CD4-positive, CD25-positive, alpha-beta regulatory T cell (primary cell): ENCODE results near the gene ZNF414. TPM values are rescaled to one million over a fixed set of nuclear protein-coding genes. Genes with fewer than 3 reads are reported as not detected.

Experiments used
- ATAC-seq, 2 donors: fragments of 150-1000 bp; cut with Tn5 transposase; one replicate each; pipeline ENCODE4 v1.10.0; 2021; ENCODE audit warnings: low read depth in 2 of 2, moderate number of reproducible peaks in 2 of 2, moderate library complexity in 1 of 2
- DNase-seq, 3 donors: peaks; one replicate each; pipeline versions ENCODE4 v3.0.0 to v3.0.0-alpha.2; 2012 to 2022; ENCODE audit warnings: mixed read lengths in 1 of 3
- H3K27ac ChIP-seq: one replicate; pipeline ENCODE4 v1.7.0; 2013; ENCODE audit warnings: mild to moderate bottlenecking, low read length; ENCODE audit not compliant: insufficient read depth, poor library complexity, severe bottlenecking
- H3K27me3 ChIP-seq: one replicate; pipeline ENCODE4 v1.7.0; 2013; ENCODE audit warnings: low read length; ENCODE audit not compliant: control insufficient read depth, insufficient read depth
- H3K36me3 ChIP-seq: one replicate; pipeline ENCODE4 v1.7.0; 2013; ENCODE audit warnings: mild to moderate bottlenecking, low read length, moderate library complexity; ENCODE audit not compliant: control insufficient read depth, insufficient read depth
- H3K4me1 ChIP-seq: 2 replicates; pipeline ENCODE4 v1.7.0; 2013; ENCODE audit warnings: mild to moderate bottlenecking, low read length; ENCODE audit not compliant: insufficient read depth, control insufficient read depth, poor library complexity, severe bottlenecking
- H3K4me3 ChIP-seq: one replicate; pipeline ENCODE4 v1.7.0; 2013; ENCODE audit warnings: low read depth, mild to moderate bottlenecking, low read length, moderate library complexity
- H3K9me3 ChIP-seq, 2 experiments: 1 replicate in 1 of 2; 2 replicates in 1 of 2; pipeline ENCODE4 v1.7.0; 2013; ENCODE audit warnings: low read length in 2 of 2, mild to moderate bottlenecking in 1 of 2, moderate library complexity in 1 of 2; ENCODE audit not compliant: control insufficient read depth in 2 of 2
- H3K27ac Mint-ChIP-seq, 3 donors: one replicate each; pipeline ENCODE4 v1.8.0; 2020 to 2022; ENCODE audit warnings: mild to moderate bottlenecking in 3 of 3, mixed read lengths in 3 of 3, moderate library complexity in 2 of 3
- H3K27me3 Mint-ChIP-seq: one replicate; pipeline ENCODE4 v1.8.0; 2022; ENCODE audit warnings: mild to moderate bottlenecking, mixed read lengths
- H3K36me3 Mint-ChIP-seq: one replicate; pipeline ENCODE4 v1.8.0; 2020; ENCODE audit warnings: mixed read lengths
- H3K4me1 Mint-ChIP-seq, 4 donors: one replicate each; pipeline ENCODE4 v1.8.0; 2020 to 2022; ENCODE audit warnings: mixed read lengths in 4 of 4, mild to moderate bottlenecking in 1 of 4
- H3K4me3 Mint-ChIP-seq, 4 donors: one replicate each; pipeline ENCODE4 v1.8.0; 2020 to 2022; ENCODE audit warnings: mild to moderate bottlenecking in 4 of 4, mixed read lengths in 4 of 4, moderate library complexity in 3 of 4
- H3K9me3 Mint-ChIP-seq, 7 donors: one replicate each; pipeline ENCODE4 v1.8.0; 2020 to 2022; ENCODE audit warnings: mixed read lengths in 7 of 7, mild to moderate bottlenecking in 3 of 7, moderate library complexity in 2 of 7
- polyA plus RNA-seq, 4 donors: library from polyadenylated mRNA; unstranded; fragments of 300-500 nt; fragmentation: Illumina TruSeq; gene quantifications; one replicate each; pipeline ENCODE4 v1.2.3, GENCODE V29; 2021
- total RNA-seq: library from RNA; stranded (reverse); gene quantifications from one replicate; pipeline ENCODE4 v1.2.3, GENCODE V29; 2022

Gene ZNF414
- total and polyA plus RNA-seq, 5 donors from 2014 or later = 9.7 to 35.1 (median 12.9) TPM

- peaks cover 13 to 53% (median 26%) of the 10 kb centered on the region in 4 donors for H3K4me1 Mint-ChIP-seq
- ATAC-seq = no peak
- H3K4me1 ChIP-seq = peaks cover 12% of the 10 kb centered on the region
Measured at GRCh38 chr19:8481616-8482015, 32.4 kb downstream of the ZNF414 start.

DNA sequence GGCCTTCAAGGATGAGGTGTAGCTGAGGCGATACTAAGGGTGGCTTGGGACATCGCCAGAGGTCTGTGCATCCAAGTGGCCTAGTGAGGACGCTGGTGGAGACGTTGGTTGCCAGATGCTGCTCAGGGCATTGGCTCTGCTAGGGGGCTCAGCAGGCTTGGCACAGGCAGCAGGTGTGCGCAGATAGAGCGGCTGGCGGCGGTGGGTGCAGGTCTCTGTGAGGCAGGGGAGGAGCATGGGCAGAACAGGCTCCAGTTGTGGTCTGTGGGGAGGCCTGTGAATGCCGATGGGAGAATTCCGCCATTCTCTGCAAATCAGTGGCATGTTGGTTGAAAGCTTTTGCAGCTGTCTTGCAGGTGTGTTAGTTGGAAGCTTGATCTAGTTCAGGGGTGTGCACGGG, 32.8 kb downstream of the ZNF414 start:
- Mint-ChIP-seq H3K27me3 (no peaks in the 10 kb centered on the region), H3K4me3 (no peak overlapping the region), H3K4me1 (peaks cover 14 to 52% (median 26%) of the 10 kb centered on the region in 4 donors), H3K36me3 (peaks cover 47% of the 10 kb centered on the region), H3K27ac (peak overlapping the region; percentile 59 to 83 (median 81)), H3K9me3 (no peaks in the 10 kb centered on the region)
- ATAC-seq (no peak), DNase-seq (no peak)
- no peak overlapping the region for H3K27ac ChIP-seq
- H3K36me3 ChIP-seq = peaks cover 87% of the 10 kb centered on the region
- no peaks in the 10 kb centered on the region for H3K27me3 ChIP-seq
- no peaks in the 10 kb centered on the region for H3K9me3 ChIP-seq
- peaks cover 10% of the 10 kb centered on the region for H3K4me1 ChIP-seq
- H3K4me3 ChIP-seq = no peak overlapping the region

More at GRCh38 chr19:8481616-8482015, 32.4 kb downstream of the ZNF414 start:
- H3K27ac Mint-ChIP-seq = peak overlapping the region in 2 of 3 donors; percentile 59 to 83
- Histone ChIP-seq H3K27ac (no peak overlapping the region), H3K9me3 (no peaks in the 10 kb centered on the region), H3K27me3 (no peaks in the 10 kb centered on the region), H3K4me3 (no peak overlapping the region), H3K36me3 (peaks cover 87% of the 10 kb centered on the region)
- no peaks in the 10 kb centered on the region for H3K9me3 Mint-ChIP-seq
- no peak overlapping the region for H3K4me3 Mint-ChIP-seq
- no peaks in the 10 kb centered on the region for H3K27me3 Mint-ChIP-seq
- peaks cover 48% of the 10 kb centered on the region for H3K36me3 Mint-ChIP-seq
- no peak for DNase-seq

GRCh38 chr19:8478598-8478997, 35.4 kb downstream of the ZNF414 start:
- Mint-ChIP-seq H3K9me3 (no peaks in the 10 kb centered on the region), H3K27ac (peak overlapping the region; percentile 56 to 79 (median 78)), H3K4me3 (peak overlapping the region in 1 of 4 donors; percentile 33), H3K27me3 (no peaks in the 10 kb centered on the region), H3K36me3 (peaks cover 57% of the 10 kb centered on the region), H3K4me1 (peaks cover 26 to 61% (median 38%) of the 10 kb centered on the region in 4 donors)
- peaks cover 88% of the 10 kb centered on the region for H3K36me3 ChIP-seq
- no peaks in the 10 kb centered on the region for H3K27me3 ChIP-seq
- no peaks in the 10 kb centered on the region for H3K9me3 ChIP-seq
- no peak overlapping the region for H3K4me3 ChIP-seq
- H3K4me1 ChIP-seq = peaks cover 10% of the 10 kb centered on the region
- no peak for ATAC-seq
- no peak for DNase-seq
- H3K27ac ChIP-seq = no peak overlapping the region

- DNase-seq = no peak
- H3K4me3 ChIP-seq = no peak overlapping the region
- Mint-ChIP-seq H3K36me3 (peaks cover 55% of the 10 kb centered on the region), H3K27ac (peak overlapping the region; percentile 29 to 81 (median 77)), H3K9me3 (no peaks in the 10 kb centered on the region), H3K4me1 (peaks cover 24 to 64% (median 35%) of the 10 kb centered on the region in 4 donors), H3K4me3 (peak overlapping the region in 3 of 4 donors; percentile 17 to 35 (median 33)), H3K27me3 (no peaks in the 10 kb centered on the region)
- peaks cover 86% of the 10 kb centered on the region for H3K36me3 ChIP-seq
- no peak overlapping the region for H3K27ac ChIP-seq
- ATAC-seq = no peak
- peaks cover 10% of the 10 kb centered on the region for H3K4me1 ChIP-seq
- H3K27me3 ChIP-seq = no peaks in the 10 kb centered on the region
- H3K9me3 ChIP-seq = no peaks in the 10 kb centered on the region
Measured at GRCh38 chr19:8477889-8478288, 36.1 kb downstream of the ZNF414 start.

DNA sequence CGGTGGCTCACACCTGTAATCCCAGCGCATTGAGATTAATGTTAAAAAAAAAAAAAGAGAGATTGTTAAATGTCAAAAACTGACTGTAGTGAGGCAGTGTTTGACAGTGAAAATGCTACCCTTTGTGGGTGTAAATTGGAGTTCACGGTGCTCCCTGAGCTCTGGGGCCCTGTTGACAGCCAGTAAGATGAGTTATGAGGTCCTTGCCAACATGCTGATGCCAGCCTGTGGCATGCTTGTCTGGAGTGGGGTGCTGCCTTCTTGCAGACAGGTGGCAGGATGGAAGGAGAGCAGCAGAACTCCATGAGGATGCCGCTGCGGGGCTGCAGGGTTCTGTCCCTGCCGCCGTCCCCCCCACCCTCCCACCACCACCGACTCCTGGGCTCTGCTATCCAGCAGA, 37.4 kb downstream of the ZNF414 start:
- H3K36me3 Mint-ChIP-seq = peaks cover 50% of the 10 kb centered on the region
- no peak overlapping the region for H3K4me3 Mint-ChIP-seq
- no peak overlapping the region for H3K27ac Mint-ChIP-seq

DNA sequence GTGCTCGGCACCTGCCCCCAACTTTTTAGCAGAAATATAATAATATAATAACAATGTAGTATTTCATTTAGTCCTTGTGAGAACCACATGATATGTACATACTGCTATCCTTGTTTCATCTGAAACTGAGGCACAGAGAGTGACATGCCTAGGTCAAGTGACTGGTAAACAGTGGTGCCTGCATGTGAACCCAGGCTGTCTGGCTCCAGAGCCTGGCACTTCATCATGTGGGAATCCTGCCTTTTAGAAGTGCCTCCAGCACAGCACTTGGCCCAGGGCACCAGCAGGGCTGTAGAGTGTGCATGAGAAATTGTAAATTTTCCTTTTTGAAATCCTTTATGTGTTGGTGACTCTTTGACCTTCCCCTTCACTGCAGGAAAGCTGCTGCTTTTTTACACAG, 39.0 kb downstream of the ZNF414 start:
- Histone ChIP-seq H3K9me3 (no peaks in the 10 kb centered on the region), H3K36me3 (peaks cover 89% of the 10 kb centered on the region), H3K27ac (no peak overlapping the region), H3K4me1 (peaks cover 5% of the 10 kb centered on the region), H3K4me3 (no peak overlapping the region), H3K27me3 (no peaks in the 10 kb centered on the region)
- H3K27ac Mint-ChIP-seq = peak overlapping the region in 2 of 3 donors; percentile 36 to 66
- ATAC-seq (no peak), DNase-seq (no peak)
- no peaks in the 10 kb centered on the region for H3K27me3 Mint-ChIP-seq
- no peaks in the 10 kb centered on the region for H3K9me3 Mint-ChIP-seq
- peaks cover 47% of the 10 kb centered on the region for H3K36me3 Mint-ChIP-seq
- no peak overlapping the region for H3K4me3 Mint-ChIP-seq
- peaks cover 18 to 44% (median 23%) of the 10 kb centered on the region in 4 donors for H3K4me1 Mint-ChIP-seq

More for the DNA sequence above, 37.4 kb downstream of the ZNF414 start:
- H3K4me1 Mint-ChIP-seq = peaks cover 21 to 53% (median 30%) of the 10 kb centered on the region in 4 donors
- H3K9me3 Mint-ChIP-seq = no peaks in the 10 kb centered on the region
- ATAC-seq (no peak), DNase-seq (no peak)
- H3K27me3 Mint-ChIP-seq = no peaks in the 10 kb centered on the region
- Histone ChIP-seq H3K9me3 (no peaks in the 10 kb centered on the region), H3K27me3 (no peaks in the 10 kb centered on the region), H3K4me3 (no peak overlapping the region), H3K27ac (no peak overlapping the region), H3K4me1 (peaks cover 10% of the 10 kb centered on the region), H3K36me3 (peaks cover 87% of the 10 kb centered on the region)

DNA sequence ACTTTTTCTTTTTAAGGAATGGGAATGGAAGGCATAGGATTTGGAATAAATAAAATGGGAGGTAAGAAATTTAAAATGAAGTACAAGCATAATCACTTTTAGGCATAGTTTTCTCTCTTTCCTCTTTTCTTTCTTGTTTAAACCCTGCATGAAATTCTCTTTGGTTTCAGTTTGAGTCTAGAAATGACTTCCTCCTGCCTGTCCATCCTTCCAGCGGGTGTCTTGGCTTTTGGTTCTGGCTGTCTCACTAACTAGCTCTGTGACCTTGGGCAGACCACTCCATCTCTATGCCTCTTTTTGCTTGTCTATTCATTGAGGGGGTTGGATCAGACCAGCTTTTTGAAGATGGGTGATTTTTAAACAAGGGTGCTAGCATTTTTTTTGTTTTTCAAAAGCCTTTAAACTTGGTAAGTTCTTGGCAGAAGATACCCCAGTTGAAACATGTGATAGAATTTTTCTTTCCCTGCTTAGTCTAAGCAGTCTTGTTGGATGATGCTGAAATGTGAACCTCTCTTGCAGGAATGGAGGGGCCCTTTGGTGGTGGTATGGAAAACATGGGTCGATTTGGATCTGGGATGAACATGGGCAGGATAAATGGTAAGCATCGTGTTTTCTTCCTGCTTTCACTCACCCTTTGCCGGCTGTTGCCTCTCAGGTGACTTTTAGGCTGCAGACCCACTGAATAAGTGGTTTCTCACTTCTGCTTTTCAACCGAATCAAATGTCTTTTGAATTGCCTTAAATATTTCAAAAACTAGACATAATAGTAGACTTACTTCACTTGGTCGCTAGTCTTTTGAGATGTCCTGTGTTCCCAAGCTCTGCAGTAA, 40.1 kb downstream of the ZNF414 start:
- Histone ChIP-seq H3K9me3 (no peaks in the 10 kb centered on the region), H3K27me3 (no peaks in the 10 kb centered on the region), H3K4me3 (no peak overlapping the region), H3K27ac (no peak overlapping the region), H3K4me1 (peaks cover 5% of the 10 kb centered on the region), H3K36me3 (peaks cover 95% of the 10 kb centered on the region)
- H3K27ac Mint-ChIP-seq = peak overlapping the region; percentile 42 to 94 (median 43)
- H3K36me3 Mint-ChIP-seq = peaks cover 53% of the 10 kb centered on the region
- DNase-seq = peak in 1 of 3 donors; percentile 28
- peak overlapping the region in 1 of 4 donors; percentile 66 for H3K4me3 Mint-ChIP-seq
- no peaks in the 10 kb centered on the region for H3K27me3 Mint-ChIP-seq
- no peak for ATAC-seq
- H3K9me3 Mint-ChIP-seq = no peaks in the 10 kb centered on the region
- H3K4me1 Mint-ChIP-seq = peaks cover 18 to 39% (median 23%) of the 10 kb centered on the region in 4 donors
